ENCODE data around the gene ICA1. TPM values are rescaled to one million over a fixed set of nuclear protein-coding genes. Genes with fewer than 3 reads are reported as not detected.

Gene ICA1
- total RNA-seq, 1 donor from 2014 or later: 30.3 TPM

DNA sequence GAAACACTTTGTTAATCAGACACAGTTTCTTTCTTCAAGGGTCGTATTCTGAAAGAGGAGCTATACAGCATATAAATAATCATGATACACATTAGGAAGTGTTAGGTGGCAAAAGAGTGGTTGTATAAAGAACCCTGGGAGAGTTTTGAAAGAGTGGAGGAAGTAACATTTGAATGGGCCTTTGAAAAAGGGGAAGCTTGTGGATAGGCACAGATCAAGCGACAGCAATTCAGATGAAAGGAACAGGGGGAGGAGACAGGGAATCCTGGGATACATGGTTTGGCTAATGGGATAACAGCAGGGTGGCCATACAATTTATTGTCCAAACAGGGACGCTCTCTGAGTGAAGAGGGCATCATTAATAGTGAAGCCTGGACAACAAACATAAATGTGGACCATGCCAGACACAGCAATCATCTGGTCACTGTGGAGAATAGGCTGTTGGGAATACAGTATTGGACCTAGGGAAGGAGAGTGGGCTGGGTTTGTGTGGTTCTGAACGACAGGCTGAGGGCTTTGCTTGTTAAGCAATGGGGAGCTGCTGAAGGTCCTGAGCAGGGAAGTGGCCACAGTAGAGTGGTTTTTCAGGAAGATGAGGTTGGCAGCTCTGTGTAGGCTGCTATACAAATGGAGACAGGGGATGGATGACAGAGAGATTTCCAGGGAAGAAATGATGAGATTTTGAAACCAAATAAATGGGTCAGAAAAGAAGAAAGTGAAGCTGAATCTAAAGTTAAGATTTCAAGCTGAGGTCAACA lies 75.9 kb downstream of the ICA1 start:
- no peak for DNase-seq (ENCODE audit: low read depth)
- no peak overlapping the region for H3K4me3 ChIP-seq (ENCODE audit: low read depth, low read length)
- no peak for TF ChIP-seq CTCF (conservative IDR thresholded peaks at IDR 0.05; ENCODE audit: low read depth, low read length)

DNA sequence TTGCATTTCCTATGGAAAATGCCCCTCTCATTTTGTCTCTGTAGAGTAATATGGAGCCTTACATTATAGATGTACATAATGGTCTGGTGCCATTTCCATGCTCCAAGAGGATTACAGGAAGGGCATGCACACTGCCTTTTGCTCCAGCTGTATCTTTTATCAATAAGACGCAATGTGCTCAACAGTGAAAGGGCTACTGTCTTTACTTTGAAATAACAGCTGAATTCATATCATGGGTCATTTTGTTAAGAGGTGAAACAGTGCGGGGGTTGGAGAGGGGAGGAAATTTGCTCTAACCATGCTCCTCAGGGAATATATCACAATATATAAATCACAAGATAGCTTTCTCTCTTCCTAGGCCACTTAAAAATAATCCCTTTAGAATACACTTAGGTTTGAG lies 77.7 kb downstream of the ICA1 start:
- no peak overlapping the region for H3K4me3 ChIP-seq (ENCODE audit: low read depth, low read length)
- no peak for DNase-seq (ENCODE audit: low read depth)
- no peak for TF ChIP-seq CTCF (conservative IDR thresholded peaks at IDR 0.05; ENCODE audit: low read depth, low read length)

GRCh38 chr7:8179486-8179885 lies 82.5 kb downstream of the ICA1 start:
- no peak for DNase-seq (ENCODE audit: low read depth)
- TF ChIP-seq CTCF (conservative IDR thresholded peaks at IDR 0.05; ENCODE audit: low read depth, low read length): no peak
- no peak overlapping the region for H3K4me3 ChIP-seq (ENCODE audit: low read depth, low read length)

DNA sequence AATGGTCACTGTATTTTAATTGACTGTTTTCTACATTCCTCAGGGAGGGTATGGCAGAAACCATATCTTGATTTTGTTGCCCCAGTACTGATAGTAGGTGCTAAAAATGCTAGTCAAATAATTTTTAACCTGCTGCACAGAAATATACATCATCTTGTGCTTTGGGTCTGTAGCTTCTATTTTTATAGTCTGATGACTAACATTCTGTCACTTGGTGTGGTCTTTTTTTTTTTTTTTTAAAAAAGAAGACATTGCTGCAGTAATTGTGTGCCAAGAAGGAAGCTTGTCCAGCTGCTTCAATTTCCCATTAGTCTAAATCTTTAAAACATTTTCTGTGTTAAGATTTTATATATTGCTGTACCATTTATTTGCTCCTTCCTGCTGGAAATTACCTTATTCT lies 83.6 kb downstream of the ICA1 start:
- no peak overlapping the region for H3K4me3 ChIP-seq (ENCODE audit: low read depth, low read length)
- no peak for DNase-seq (ENCODE audit: low read depth)
- no peak for TF ChIP-seq CTCF (conservative IDR thresholded peaks at IDR 0.05; ENCODE audit: low read depth, low read length)

DNA sequence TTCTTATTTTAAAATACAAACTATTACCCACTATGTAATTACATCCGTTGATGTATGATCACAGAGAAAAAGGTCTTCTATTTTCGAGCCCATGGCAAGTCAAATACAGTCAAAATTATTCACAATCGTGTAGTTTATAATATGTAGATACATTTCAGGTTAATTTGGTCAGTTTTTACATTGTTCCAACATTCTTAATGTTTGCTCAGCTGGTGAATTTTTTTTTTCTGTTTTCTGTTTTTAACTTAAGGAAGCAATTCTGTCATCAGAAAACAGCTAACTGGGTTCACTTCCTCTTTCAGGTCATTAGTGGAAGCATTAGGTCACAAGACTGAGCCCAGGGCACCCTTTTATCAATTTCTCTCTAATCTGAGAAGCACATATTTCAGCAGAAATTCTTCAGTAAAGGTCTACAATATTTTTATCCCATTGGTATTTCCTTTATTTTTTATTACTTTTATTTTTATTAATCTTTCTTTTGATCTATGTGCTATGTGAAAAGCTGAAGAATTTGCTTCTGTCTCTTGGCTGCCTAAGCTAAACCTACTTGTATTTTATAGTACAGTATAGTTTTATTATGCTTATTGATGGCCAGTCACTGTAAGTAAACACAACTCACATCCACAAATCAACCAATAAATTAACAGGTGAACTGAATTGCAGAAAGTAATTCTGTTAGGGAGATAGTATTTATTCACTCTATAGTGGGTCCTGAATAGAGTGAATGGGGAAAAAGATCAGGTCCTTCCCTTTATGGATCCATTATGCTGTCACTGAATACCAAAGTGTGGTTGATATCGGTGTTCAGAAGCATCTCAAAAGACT lies 84.6 kb downstream of the ICA1 start:
- DNase-seq (ENCODE audit: low read depth): no peak
- no peak for TF ChIP-seq CTCF (conservative IDR thresholded peaks at IDR 0.05; ENCODE audit: low read depth, low read length)
- H3K4me3 ChIP-seq (ENCODE audit: low read depth, low read length): no peak overlapping the region

DNA sequence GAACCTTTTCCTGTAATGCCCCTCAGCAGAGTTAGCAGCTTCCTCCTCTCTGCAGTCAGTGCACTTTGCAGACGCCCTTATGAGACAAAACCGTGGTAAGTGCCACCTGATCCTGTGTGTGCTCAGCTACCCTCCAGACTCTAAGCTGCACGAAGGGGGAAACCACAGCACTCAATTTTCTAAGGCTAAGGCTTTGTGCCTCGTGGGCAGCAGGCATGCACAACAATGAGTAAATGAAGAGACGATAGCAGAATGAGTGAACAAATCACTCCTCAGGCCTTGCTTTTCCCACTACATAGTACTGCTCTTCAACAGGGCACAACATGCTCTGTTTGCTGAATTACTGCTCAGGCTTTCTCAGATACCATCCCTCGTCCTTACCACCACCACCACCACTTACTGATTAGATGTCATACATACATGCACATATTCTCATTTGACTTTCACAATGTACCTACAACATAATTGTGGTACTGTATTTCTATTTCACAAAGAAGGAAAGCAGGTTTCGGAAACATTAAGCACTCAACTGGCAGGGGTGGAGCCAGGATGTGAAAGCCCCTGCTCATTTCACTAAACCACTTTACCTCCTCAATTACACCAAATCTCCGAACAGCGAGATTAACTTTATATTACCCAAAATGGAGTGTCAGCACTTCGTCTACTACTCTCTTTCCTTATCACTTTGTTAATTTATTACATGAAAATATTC lies 85.4 kb downstream of the ICA1 start:
- DNase-seq (ENCODE audit: low read depth): no peak
- no peak overlapping the region for H3K4me3 ChIP-seq (ENCODE audit: low read depth, low read length)
- TF ChIP-seq CTCF (conservative IDR thresholded peaks at IDR 0.05; ENCODE audit: low read depth, low read length): no peak
